ENCODE measurements around the gene LILRB5.
"Not testable (repeated sequence)": the region's sequence is repeated elsewhere in the genome, so short reads cannot be mapped to it uniquely, and the experiment has no call there.

LILRB5 gene

GRCh38 chr19:54257116-54257480 lies at the start of gene LILRB5:
Gene LILRB5 (minus strand): TSS chr19:54257273. CDS start chr19:54257193, 80 bp downstream.
- no peak for DNase-seq (ENCODE audit: low read depth in 1 of 2, low spot score in 1 of 2)

- DNase-seq (ENCODE audit: low read depth in 1 of 2, low spot score in 1 of 2), result no peak
These were observed 48.1 kb upstream of the LILRB5 start for GRCh38 chr19:54305141-54305540.

- DNase-seq (ENCODE audit: low read depth in 1 of 2, low spot score in 1 of 2), result no peak
These were observed 45.2 kb upstream of the LILRB5 start for GRCh38 chr19:54302257-54302656.

GRCh38 chr19:54299515-54299914 lies 42.4 kb upstream of the LILRB5 start:
- no peak for DNase-seq (ENCODE audit: low read depth in 1 of 2, low spot score in 1 of 2)

GRCh38 chr19:54299126-54299498 lies 42.0 kb upstream of the LILRB5 start:
- DNase-seq (ENCODE audit: low read depth in 1 of 2, low spot score in 1 of 2), result no peak

GRCh38 chr19:54298357-54299125 lies 41.5 kb upstream of the LILRB5 start:
- no peak for DNase-seq (ENCODE audit: low read depth in 1 of 2, low spot score in 1 of 2)

GRCh38 chr19:54297759-54298305 lies 40.8 kb upstream of the LILRB5 start:
- DNase-seq (ENCODE audit: low read depth in 1 of 2, low spot score in 1 of 2), result no peak

GRCh38 chr19:54294539-54294938 lies 37.5 kb upstream of the LILRB5 start:
- DNase-seq (ENCODE audit: low read depth in 1 of 2, low spot score in 1 of 2), result no peak

- not testable (repeated sequence) for DNase-seq (ENCODE audit: low read depth in 1 of 2, low spot score in 1 of 2)
These were observed 32.1 kb upstream of the LILRB5 start for GRCh38 chr19:54289160-54289559.

GRCh38 chr19:54287456-54287855 lies 30.4 kb upstream of the LILRB5 start:
- DNase-seq (ENCODE audit: low read depth in 1 of 2, low spot score in 1 of 2), result no peak

GRCh38 chr19:54286283-54286682 lies 29.2 kb upstream of the LILRB5 start:
- not testable (repeated sequence) for DNase-seq (ENCODE audit: low read depth in 1 of 2, low spot score in 1 of 2)

GRCh38 chr19:54285427-54286056 lies 28.5 kb upstream of the LILRB5 start:
- not testable (repeated sequence) for DNase-seq (ENCODE audit: low read depth in 1 of 2, low spot score in 1 of 2)

GRCh38 chr19:54282686-54283470 lies 25.8 kb upstream of the LILRB5 start:
- DNase-seq (ENCODE audit: low read depth in 1 of 2, low spot score in 1 of 2), result no peak

- DNase-seq (ENCODE audit: low read depth in 1 of 2, low spot score in 1 of 2), result not testable (repeated sequence)
These were observed 24.6 kb upstream of the LILRB5 start for GRCh38 chr19:54281729-54282075.

GRCh38 chr19:54281007-54281728 lies 24.1 kb upstream of the LILRB5 start, which contains the start of gene LILRB2:
Gene LILRB2 (minus strand): TSS chr19:54281110. CDS start chr19:54280496, 614 bp downstream.
- DNase-seq (ENCODE audit: low read depth in 1 of 2, low spot score in 1 of 2), result no peak

- not testable (repeated sequence) for DNase-seq (ENCODE audit: low read depth in 1 of 2, low spot score in 1 of 2)
These were observed 23.4 kb upstream of the LILRB5 start for GRCh38 chr19:54280441-54280840.

GRCh38 chr19:54280025-54280424 lies 23.0 kb upstream of the LILRB5 start:
- not testable (repeated sequence) for DNase-seq (ENCODE audit: low read depth in 1 of 2, low spot score in 1 of 2)

- DNase-seq (ENCODE audit: low read depth in 1 of 2, low spot score in 1 of 2), result no peak
These were observed 22.4 kb upstream of the LILRB5 start for GRCh38 chr19:54279406-54279962.

- DNase-seq (ENCODE audit: low read depth in 1 of 2, low spot score in 1 of 2), result not testable (repeated sequence)
These were observed 21.6 kb upstream of the LILRB5 start for GRCh38 chr19:54278571-54279195.

GRCh38 chr19:54278056-54278455 lies 21.0 kb upstream of the LILRB5 start:
- not testable (repeated sequence) for DNase-seq (ENCODE audit: low read depth in 1 of 2, low spot score in 1 of 2)

All from activated T-helper 1 cell treated with anti-CD3 and anti-CD28 coated beads, Interleukin-2, amount 50 U/mL, for 16 hours (primary cell).